ENCODE measurements around the gene TEX47. TPM values are rescaled to one million over a fixed set of nuclear protein-coding genes. Genes with fewer than 3 reads are reported as not detected.

The TEX47 gene
- total and polyA plus RNA-seq, 12 donors, result not detected

- ATAC-seq (no peak), DNase-seq (no peak)
- no peak for TF ChIP-seq CTCF (IDR thresholded peaks at IDR 0.05)
- no peak overlapping the region for H3K4me3 ChIP-seq
- no peaks in the 10 kb centered on the region for H3K9me3 ChIP-seq
- no peaks in the 10 kb centered on the region for H3K27me3 ChIP-seq
- H3K36me3 ChIP-seq, result no peaks in the 10 kb centered on the region
- no peak overlapping the region for H3K27ac ChIP-seq
- intact Hi-C loops (cut with DNase I), result no loop called here
- H3K4me1 ChIP-seq, result no peaks in the 10 kb centered on the region
These were observed 19.7 kb downstream of the TEX47 start for GRCh38 chr7:88775838-88776237.

GRCh38 chr7:88772776-88773175, 22.8 kb downstream of the TEX47 start:
- no peak for ATAC-seq
- DNase-seq, result no peak
- H3K27me3 ChIP-seq, result no peaks in the 10 kb centered on the region
- H3K27ac ChIP-seq, result no peak overlapping the region
- H3K9me3 ChIP-seq, result no peaks in the 10 kb centered on the region
- H3K36me3 ChIP-seq, result no peaks in the 10 kb centered on the region
- no peaks in the 10 kb centered on the region for H3K4me1 ChIP-seq
- intact Hi-C loops (cut with DNase I), result no loop called here
- H3K4me3 ChIP-seq, result no peak overlapping the region
- TF ChIP-seq CTCF (IDR thresholded peaks at IDR 0.05), result no peak

GRCh38 chr7:88771417-88771816, 24.1 kb downstream of the TEX47 start:
- no peak overlapping the region for H3K4me3 ChIP-seq
- DNase-seq (no peak), ATAC-seq (no peak)
- TF ChIP-seq CTCF (IDR thresholded peaks at IDR 0.05), result no peak
- H3K9me3 ChIP-seq, result peaks cover 0 to 5% (median 0%) of the 10 kb centered on the region in 11 donors
- H3K27ac ChIP-seq, result no peak overlapping the region
- 89 to 91% methylated on average over 1 of the region's 1 CpG for WGBS, 2 donors
- intact Hi-C loops (cut with DNase I), result no loop called here
- no peaks in the 10 kb centered on the region for H3K4me1 ChIP-seq
- peaks cover 0 to 4% (median 0%) of the 10 kb centered on the region in 7 donors for H3K27me3 ChIP-seq
- no peaks in the 10 kb centered on the region for H3K36me3 ChIP-seq

GRCh38 chr7:88761779-88762178, 33.8 kb downstream of the TEX47 start:
- no peak for DNase-seq
- no peak for TF ChIP-seq CTCF (IDR thresholded peaks at IDR 0.05)
- 60 to 65% methylated on average over 1 of the region's 1 CpG for WGBS, 2 donors
- peaks cover 4 to 69% (median 50%) of the 10 kb centered on the region in 7 donors for H3K27me3 ChIP-seq
- no peak overlapping the region for H3K27ac ChIP-seq
- intact Hi-C loops (cut with DNase I), result no loop called here
- H3K4me1 ChIP-seq, result peaks cover 0 to 20% (median 13%) of the 10 kb centered on the region in 9 donors
- ATAC-seq, result no peak
- H3K36me3 ChIP-seq, result no peaks in the 10 kb centered on the region
- no peaks in the 10 kb centered on the region for H3K9me3 ChIP-seq
- no peak overlapping the region for H3K4me3 ChIP-seq

- WGBS, 2 donors, result 25 to 26% methylated on average over 6 of the region's 6 CpGs
- intact Hi-C loops (cut with DNase I), result no loop called here
- no peaks in the 10 kb centered on the region for H3K36me3 ChIP-seq
- peaks cover 0 to 20% (median 13%) of the 10 kb centered on the region in 9 donors for H3K4me1 ChIP-seq
- peak overlapping the region in 1 of 10 donors; percentile 58 for H3K4me3 ChIP-seq
- peaks cover 4 to 81% (median 60%) of the 10 kb centered on the region in 7 donors for H3K27me3 ChIP-seq
- no peaks in the 10 kb centered on the region for H3K9me3 ChIP-seq
- no peak for DNase-seq
- H3K27ac ChIP-seq, result no peak overlapping the region
- no peak for TF ChIP-seq CTCF (IDR thresholded peaks at IDR 0.05)
- ATAC-seq, result no peak
These were observed 35.4 kb downstream of the TEX47 start for GRCh38 chr7:88760136-88760515.
